CD14-positive monocyte (primary cell): Measurements from ENCODE around the gene RTN4R. TPM values are rescaled to one million over a fixed set of nuclear protein-coding genes. Genes with fewer than 3 reads are reported as not detected.

Experiments used
- DNase-seq, 3 donors: peaks; one replicate each; pipeline ENCODE4 v3.0.0-alpha.2; 2011 to 2022
- H2AFZ ChIP-seq: 2 replicates; pipeline ENCODE4 v1.6.0; 2012; ENCODE audit warnings: mild to moderate bottlenecking, low read depth, low read length, inconsistent platforms; ENCODE audit not compliant: insufficient read depth, poor library complexity, severe bottlenecking
- H3K27ac ChIP-seq, 2 donors: 1 replicate in 1 of 2; 2 replicates in 1 of 2; pipeline ENCODE4 v1.5.1; 2012 to 2013; ENCODE audit warnings: low read length in 2 of 2, control low read depth in 1 of 2, inconsistent platforms in 1 of 2, low read depth in 1 of 2, mild to moderate bottlenecking in 1 of 2
- H3K27me3 ChIP-seq, 2 donors: one replicate each; pipeline versions ENCODE4 v1.6.0 to v1.6.1; 2011 to 2013; ENCODE audit warnings: low read length in 2 of 2; ENCODE audit not compliant: control insufficient read depth in 2 of 2, insufficient read depth in 2 of 2
- H3K36me3 ChIP-seq, 2 donors: replicated peaks in 1 of 2; 1 replicate in 1 of 2; 2 replicates in 1 of 2; pipeline versions ENCODE4 v1.5.1 to v1.6.1; 2012 to 2013; ENCODE audit warnings: low read length in 2 of 2, control low read depth in 1 of 2, inconsistent platforms in 1 of 2, mild to moderate bottlenecking in 1 of 2; ENCODE audit not compliant: insufficient read depth in 2 of 2, control insufficient read depth in 1 of 2
- H3K4me1 ChIP-seq, 2 donors: 1 replicate in 1 of 2; 2 replicates in 1 of 2; pipeline versions ENCODE4 v1.5.1 to v1.6.1; 2012 to 2013; ENCODE audit warnings: low read length in 2 of 2, control low read depth in 1 of 2, inconsistent platforms in 1 of 2, mild to moderate bottlenecking in 1 of 2, moderate library complexity in 1 of 2; ENCODE audit not compliant: insufficient read depth in 2 of 2, control insufficient read depth in 1 of 2
- H3K4me2 ChIP-seq: replicated peaks from 2 replicates; pipeline ENCODE3; 2012; ENCODE audit warnings: low read length, moderate library complexity, mild to moderate bottlenecking; ENCODE audit not compliant: poor library complexity, severe bottlenecking; ENCODE audit errors: extremely low read depth
- H3K4me3 ChIP-seq, 3 experiments: fragments of 200-600 bp in 1 of 3; sonication (generic) in 1 of 3; replicated peaks in 1 of 3; 1 replicate in 2 of 3; 2 replicates in 1 of 3; pipeline ENCODE4 v1.5.1; 2011 to 2013; ENCODE audit warnings: low read length in 3 of 3, mild to moderate bottlenecking in 3 of 3, control low read depth in 2 of 3, low read depth in 2 of 3, inconsistent platforms in 1 of 3, moderate library complexity in 1 of 3
- H3K79me2 ChIP-seq: 2 replicates; pipeline ENCODE4 v1.6.0; 2012; ENCODE audit warnings: mild to moderate bottlenecking, control low read depth, inconsistent platforms, low read length, moderate library complexity; ENCODE audit not compliant: insufficient read depth
- H3K9ac ChIP-seq: 2 replicates; pipeline ENCODE4 v1.6.0; 2017; ENCODE audit warnings: low read length, mild to moderate bottlenecking; ENCODE audit not compliant: insufficient read depth, poor library complexity, severe bottlenecking
- H3K9me3 ChIP-seq, 2 donors: replicated peaks in 1 of 2; 1 replicate in 1 of 2; 2 replicates in 1 of 2; pipeline versions ENCODE4 v1.5.1 to v1.6.1; 2012 to 2013; ENCODE audit warnings: low read length in 2 of 2, control low read depth in 1 of 2; ENCODE audit not compliant: control insufficient read depth in 1 of 2, insufficient read depth in 1 of 2
- H4K20me1 ChIP-seq: 2 replicates; pipeline ENCODE4 v1.6.0; 2012; ENCODE audit warnings: mild to moderate bottlenecking, low read length, control low read depth, moderate library complexity; ENCODE audit not compliant: insufficient read depth
- H3K27ac Mint-ChIP-seq, 7 donors: one replicate each; pipeline ENCODE4 v1.8.0; 2020; ENCODE audit warnings: mild to moderate bottlenecking in 7 of 7, mixed read lengths in 7 of 7, moderate library complexity in 6 of 7, inconsistent platforms in 2 of 7
- H3K27me3 Mint-ChIP-seq, 3 donors: one replicate each; pipeline ENCODE4 v1.8.0; 2021 to 2022; ENCODE audit warnings: low read depth in 3 of 3, mild to moderate bottlenecking in 3 of 3, mixed read lengths in 3 of 3, moderate library complexity in 3 of 3, inconsistent platforms in 1 of 3
- H3K36me3 Mint-ChIP-seq, 2 donors: one replicate each; pipeline ENCODE4 v1.8.0; 2020; ENCODE audit warnings: mixed read lengths in 2 of 2, inconsistent platforms in 1 of 2, mild to moderate bottlenecking in 1 of 2
- H3K4me1 Mint-ChIP-seq: one replicate; pipeline ENCODE4 v1.8.0; 2020; ENCODE audit warnings: mild to moderate bottlenecking, mixed read lengths
- H3K4me3 Mint-ChIP-seq, 2 donors: one replicate each; pipeline ENCODE4 v1.8.0; 2020; ENCODE audit warnings: mild to moderate bottlenecking in 2 of 2, mixed read lengths in 2 of 2, moderate library complexity in 1 of 2
- H3K9me3 Mint-ChIP-seq, 7 donors: one replicate each; pipeline ENCODE4 v1.8.0; 2020 to 2022; ENCODE audit warnings: mixed read lengths in 7 of 7, mild to moderate bottlenecking in 6 of 7, moderate library complexity in 6 of 7, inconsistent platforms in 2 of 7
- CTCF ChIP-seq: fragments of 200-600 bp; IDR thresholded peaks from one replicate; pipeline ENCODE4 v1.8.0; 2022; ENCODE audit warnings: antibody characterized with exemption, mild to moderate bottlenecking
- WGBS: methylation state at CpG from one replicate; pipeline ENCODE4 v1.1.5; 2013; ENCODE audit warnings: missing lambda C conversion rate; ENCODE audit not compliant: insufficient coverage; 5-methylcytosine and 5-hydroxymethylcytosine counted together
- intact Hi-C, 2 donors: fragments of 100-400 bp; cut with micrococcal nuclease; formaldehyde crosslinking; loops; one replicate each; pipeline versions ENCODE4 v1.15.0 to v1.15.1; 2023
- polyA plus RNA-seq, 3 donors: library from polyadenylated mRNA; depleted of rRNA in 1 of 3; unstranded in 2 of 3; stranded (reverse) in 1 of 3; fragments of 300-500 nt in 2 of 3; fragments of >200 nt in 1 of 3; fragmentation: Illumina TruSeq in 2 of 3; gene quantifications; 1 replicate in 2 of 3; 2 replicates in 1 of 3; pipeline ENCODE4 v1.2.3, GENCODE V29; 2012 to 2021

Gene RTN4R
- polyA plus RNA-seq, 3 donors = not detected

- H3K79me2 ChIP-seq = peaks cover 11% of the 10 kb centered on the region
- no peaks in the 10 kb centered on the region for H3K36me3 ChIP-seq
- H2AFZ ChIP-seq = peak overlapping the region; percentile 91
- intact Hi-C loops = no loop called here
- H3K9me3 ChIP-seq = no peaks in the 10 kb centered on the region
- H3K9ac ChIP-seq = no peak overlapping the region
- H3K4me2 ChIP-seq = no peak overlapping the region
- H3K27ac Mint-ChIP-seq = peak overlapping the region in 2 of 7 donors; percentile 25 to 36
- H3K4me1 Mint-ChIP-seq = peaks cover 27% of the 10 kb centered on the region
- no peaks in the 10 kb centered on the region for H3K27me3 ChIP-seq
- H3K4me3 Mint-ChIP-seq = peak overlapping the region in 1 of 2 donors; percentile 46
- no peak overlapping the region for H3K27ac ChIP-seq
- peaks cover 23 to 35% of the 10 kb centered on the region in 2 donors for H3K4me1 ChIP-seq
- no peaks in the 10 kb centered on the region for H4K20me1 ChIP-seq
- WGBS = 85% methylated on average over 8 of the region's 8 CpGs
- H3K36me3 Mint-ChIP-seq = no peaks in the 10 kb centered on the region
- TF ChIP-seq CTCF = no peak
- no peaks in the 10 kb centered on the region for H3K9me3 Mint-ChIP-seq
- DNase-seq = no peak
- H3K27me3 Mint-ChIP-seq = peaks cover 0 to 3% (median 2%) of the 10 kb centered on the region in 3 donors
- no peak overlapping the region for H3K4me3 ChIP-seq
These were observed 63.8 kb downstream of the RTN4R start for GRCh38 chr22:20204311-20204710.

GRCh38 chr22:20203552-20204201 lies 64.4 kb downstream of the RTN4R start:
- no peak overlapping the region for H3K9ac ChIP-seq
- H3K27me3 Mint-ChIP-seq = peaks cover 0 to 2% (median 2%) of the 10 kb centered on the region in 3 donors
- peak overlapping the region; percentile 77 for H2AFZ ChIP-seq
- H3K27ac ChIP-seq = no peak overlapping the region
- no peaks in the 10 kb centered on the region for H3K9me3 ChIP-seq
- H3K79me2 ChIP-seq = peaks cover 11% of the 10 kb centered on the region
- H3K27me3 ChIP-seq = no peaks in the 10 kb centered on the region
- H3K9me3 Mint-ChIP-seq = no peaks in the 10 kb centered on the region
- peaks cover 23 to 35% of the 10 kb centered on the region in 2 donors for H3K4me1 ChIP-seq
- H3K4me3 Mint-ChIP-seq = peak overlapping the region in 1 of 2 donors; percentile 46
- peak overlapping the region; percentile 22 for H3K4me2 ChIP-seq
- DNase-seq = peak; percentile 5 to 18 (median 10)
- no peak overlapping the region for H3K4me3 ChIP-seq
- H3K4me1 Mint-ChIP-seq = peaks cover 27% of the 10 kb centered on the region
- intact Hi-C loops = no loop called here
- H3K36me3 ChIP-seq = no peaks in the 10 kb centered on the region
- WGBS = 59% methylated on average over 6 of the region's 11 CpGs
- H4K20me1 ChIP-seq = no peaks in the 10 kb centered on the region
- peak overlapping the region in 1 of 7 donors; percentile 54 for H3K27ac Mint-ChIP-seq
- H3K36me3 Mint-ChIP-seq = no peaks in the 10 kb centered on the region
- TF ChIP-seq CTCF = no peak
